Activated naive CD8-positive, alpha-beta T cell treated with anti-CD3 and anti-CD28 coated beads for 36 hours (primary cell): ENCODE measurements around the gene KAZN. TPM values are rescaled to one million over a fixed set of nuclear protein-coding genes. Genes with fewer than 3 reads are reported as not detected.

Source experiments
- DNase-seq: peaks from one replicate; pipeline ENCODE4 v3.0.0; 2021
- H3K27ac Mint-ChIP-seq: one replicate; pipeline ENCODE4 v1.8.0; 2022; ENCODE audit warnings: mild to moderate bottlenecking, moderate library complexity, mixed read lengths
- H3K27me3 Mint-ChIP-seq: one replicate; pipeline ENCODE4 v1.8.0; 2022; ENCODE audit warnings: mild to moderate bottlenecking, mixed read lengths
- H3K36me3 Mint-ChIP-seq: one replicate; pipeline ENCODE4 v1.8.0; 2021; ENCODE audit warnings: mild to moderate bottlenecking, mixed read lengths
- H3K4me1 Mint-ChIP-seq: one replicate; pipeline ENCODE4 v1.8.0; 2021; ENCODE audit warnings: mixed read lengths
- H3K4me3 Mint-ChIP-seq: one replicate; pipeline ENCODE4 v1.8.0; 2022; ENCODE audit warnings: mild to moderate bottlenecking, moderate library complexity, mixed read lengths
- H3K9me3 Mint-ChIP-seq: one replicate; pipeline ENCODE4 v1.8.0; 2022; ENCODE audit warnings: mixed read lengths
- total RNA-seq, 2 experiments: library from RNA; stranded (reverse); gene quantifications; one replicate each; pipeline ENCODE4 v1.2.3, GENCODE V29; 2021

The KAZN gene
- total RNA-seq, 2 experiments from 2014 or later: 0.74 to 1.5 TPM

DNA sequence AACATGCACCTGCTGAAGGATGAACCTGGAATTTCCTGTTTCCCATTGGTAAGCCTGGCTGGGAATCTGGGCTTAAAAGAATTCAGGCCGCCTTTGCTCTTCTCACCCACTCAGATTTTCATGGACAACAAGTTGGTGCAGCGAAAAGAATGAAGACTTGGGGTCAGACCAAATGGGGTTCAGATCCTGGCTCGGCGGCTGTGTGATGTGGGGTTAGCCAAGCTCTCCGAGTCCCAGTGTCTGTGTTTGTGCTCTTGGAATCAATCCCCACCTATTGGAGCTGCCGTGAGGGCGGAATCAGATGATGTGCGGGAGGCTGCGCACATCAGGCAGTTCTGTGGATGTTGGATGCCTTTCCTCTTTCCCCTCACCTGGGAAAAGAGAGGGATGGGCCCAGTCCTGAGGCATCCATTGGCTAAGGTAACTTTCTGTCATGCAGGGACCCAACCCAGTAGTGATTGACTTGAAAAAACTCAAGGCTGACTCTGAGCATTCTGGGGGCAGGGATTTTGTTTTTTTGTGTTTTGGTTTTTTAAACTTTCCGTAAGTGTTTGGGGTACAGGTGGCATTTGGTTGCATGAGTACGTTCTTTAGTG, 228.3 kb downstream of the KAZN start:
- Mint-ChIP-seq H3K9me3 (no peaks in the 10 kb centered on the region), H3K4me3 (no peak overlapping the region), H3K27ac (no peak overlapping the region), H3K36me3 (no peaks in the 10 kb centered on the region), H3K4me1 (no peaks in the 10 kb centered on the region), H3K27me3 (peaks cover 9% of the 10 kb centered on the region)
- DNase-seq: no peak

DNA sequence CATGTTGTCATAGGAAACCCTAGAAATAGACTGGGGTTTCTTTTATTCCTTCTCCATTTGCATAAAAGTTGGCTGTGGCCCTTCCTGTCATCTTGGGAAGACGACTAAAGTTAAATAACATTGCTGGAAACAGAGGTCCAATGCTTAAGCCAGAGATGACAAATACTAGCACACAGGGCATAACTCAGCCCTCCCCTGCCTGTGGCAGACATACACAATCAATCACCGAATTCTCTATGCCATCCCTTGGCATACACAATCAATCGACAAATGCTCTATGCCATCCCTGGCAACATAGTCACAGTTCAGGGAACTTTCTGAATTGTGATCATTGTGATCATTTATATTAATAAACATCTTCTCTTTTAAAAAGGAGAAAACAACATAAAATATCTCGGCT, 229.4 kb downstream of the KAZN start:
- H3K4me3 Mint-ChIP-seq: no peak overlapping the region
- no peaks in the 10 kb centered on the region for H3K36me3 Mint-ChIP-seq
- no peak for DNase-seq
- no peaks in the 10 kb centered on the region for H3K9me3 Mint-ChIP-seq
- no peaks in the 10 kb centered on the region for H3K4me1 Mint-ChIP-seq
- peaks cover 9% of the 10 kb centered on the region for H3K27me3 Mint-ChIP-seq
- H3K27ac Mint-ChIP-seq: no peak overlapping the region

DNA sequence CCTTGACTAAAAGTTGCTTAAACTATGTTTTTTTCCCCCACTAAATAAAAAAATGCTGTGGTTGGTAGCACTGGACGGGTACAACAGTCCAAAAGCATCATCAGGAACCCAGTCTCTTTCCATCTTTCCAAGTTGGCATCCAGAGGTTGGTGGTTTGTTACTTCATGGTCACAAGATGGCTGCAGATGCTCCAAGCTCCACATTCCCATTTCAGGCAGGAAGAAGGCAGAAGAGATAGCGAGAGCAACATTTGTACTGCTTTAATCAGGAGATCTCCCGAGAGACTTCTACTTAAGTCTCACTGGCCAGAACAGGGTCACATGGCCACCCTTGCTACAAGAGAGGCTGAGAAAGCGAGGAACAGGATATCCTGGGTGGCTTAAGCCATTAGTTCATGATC, 230.2 kb downstream of the KAZN start:
- Mint-ChIP-seq H3K36me3 (no peaks in the 10 kb centered on the region), H3K27me3 (peaks cover 9% of the 10 kb centered on the region), H3K27ac (no peak overlapping the region), H3K9me3 (no peaks in the 10 kb centered on the region), H3K4me1 (no peaks in the 10 kb centered on the region), H3K4me3 (no peak overlapping the region)
- no peak for DNase-seq

DNA sequence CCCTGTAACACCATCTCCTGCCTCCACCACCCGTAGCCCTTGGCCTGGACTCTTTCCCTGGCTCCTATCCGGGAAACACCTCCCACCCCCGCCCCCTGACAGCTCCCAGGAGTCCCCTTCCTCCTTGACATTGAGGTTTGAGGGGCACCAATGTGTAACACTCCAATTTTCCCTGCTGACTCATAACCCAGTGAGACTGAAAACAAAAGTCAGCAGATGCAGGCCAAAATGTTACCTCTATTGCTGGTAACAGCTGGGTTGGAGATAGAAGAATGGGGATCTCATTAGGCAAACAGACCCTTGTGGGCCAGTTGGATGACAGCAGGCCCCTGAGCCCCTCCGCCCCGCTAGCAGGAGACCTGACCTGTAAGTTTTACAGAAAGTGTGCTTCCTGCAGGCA, 237.2 kb downstream of the KAZN start:
- Mint-ChIP-seq H3K27ac (no peak overlapping the region), H3K4me3 (no peak overlapping the region), H3K36me3 (no peaks in the 10 kb centered on the region), H3K4me1 (no peaks in the 10 kb centered on the region), H3K9me3 (peaks cover 2% of the 10 kb centered on the region), H3K27me3 (peaks cover 21% of the 10 kb centered on the region)
- no peak for DNase-seq

DNA sequence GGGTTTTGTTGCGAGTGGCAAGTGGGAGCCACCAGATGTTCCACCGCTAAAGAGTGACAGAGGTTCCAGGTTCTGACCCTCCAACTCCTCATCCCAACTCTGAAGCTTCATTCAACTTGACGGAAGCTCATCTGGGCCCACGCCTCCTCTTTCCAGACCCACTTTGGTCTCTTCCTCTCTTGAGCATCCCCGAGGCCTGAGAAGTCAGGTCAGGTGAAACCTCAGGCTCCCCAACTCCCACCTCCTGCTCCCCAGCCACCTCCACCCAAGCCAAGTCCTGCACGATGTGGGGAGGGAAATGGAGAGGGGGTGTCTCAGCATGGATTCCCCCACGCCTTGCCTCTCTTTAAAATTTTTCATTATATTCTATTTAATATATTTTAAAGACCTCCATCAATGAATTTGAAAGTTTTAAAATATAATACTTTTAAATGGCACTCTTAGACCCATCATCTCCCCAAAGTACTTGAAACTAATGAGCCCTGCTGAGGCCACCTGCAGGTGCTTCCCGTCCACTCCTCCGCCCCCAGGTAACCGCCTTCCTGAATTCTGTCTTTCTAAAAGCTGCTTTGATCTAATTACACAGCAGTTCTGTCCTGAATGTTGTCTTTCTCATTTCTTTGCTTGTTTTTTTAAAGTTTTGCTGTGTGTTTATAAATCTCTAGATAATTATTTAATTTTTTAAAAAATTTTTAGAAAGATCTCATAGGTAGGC, 238.1 kb downstream of the KAZN start:
- Mint-ChIP-seq H3K27me3 (peaks cover 18% of the 10 kb centered on the region), H3K27ac (no peak overlapping the region), H3K4me1 (no peaks in the 10 kb centered on the region), H3K9me3 (peaks cover 3% of the 10 kb centered on the region), H3K36me3 (no peaks in the 10 kb centered on the region), H3K4me3 (no peak overlapping the region)
- DNase-seq: no peak

DNA sequence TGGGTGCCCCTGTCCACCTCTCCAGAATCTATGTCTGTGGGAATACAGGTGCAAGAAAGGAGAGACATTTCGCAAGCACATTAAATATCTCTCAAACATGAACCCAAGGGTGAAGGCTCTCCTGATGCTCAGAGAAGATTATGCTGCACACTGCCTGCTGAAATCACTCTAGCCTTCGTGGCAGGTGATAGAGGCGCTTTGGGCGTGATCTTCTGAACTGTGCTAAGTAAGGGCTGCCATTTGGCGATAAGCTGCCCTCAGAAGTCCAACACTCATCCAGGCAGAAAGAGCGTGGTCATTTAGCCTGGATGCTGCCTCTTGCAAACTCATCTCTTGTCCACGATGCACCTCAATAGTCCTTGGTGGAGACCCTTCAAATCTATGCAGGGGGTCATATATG, 241.9 kb downstream of the KAZN start:
- H3K27ac Mint-ChIP-seq: no peak overlapping the region
- no peaks in the 10 kb centered on the region for H3K4me1 Mint-ChIP-seq
- no peak for DNase-seq
- H3K27me3 Mint-ChIP-seq: peaks cover 28% of the 10 kb centered on the region
- H3K4me3 Mint-ChIP-seq: no peak overlapping the region
- peaks cover 14% of the 10 kb centered on the region for H3K9me3 Mint-ChIP-seq
- peaks cover 1% of the 10 kb centered on the region for H3K36me3 Mint-ChIP-seq

DNA sequence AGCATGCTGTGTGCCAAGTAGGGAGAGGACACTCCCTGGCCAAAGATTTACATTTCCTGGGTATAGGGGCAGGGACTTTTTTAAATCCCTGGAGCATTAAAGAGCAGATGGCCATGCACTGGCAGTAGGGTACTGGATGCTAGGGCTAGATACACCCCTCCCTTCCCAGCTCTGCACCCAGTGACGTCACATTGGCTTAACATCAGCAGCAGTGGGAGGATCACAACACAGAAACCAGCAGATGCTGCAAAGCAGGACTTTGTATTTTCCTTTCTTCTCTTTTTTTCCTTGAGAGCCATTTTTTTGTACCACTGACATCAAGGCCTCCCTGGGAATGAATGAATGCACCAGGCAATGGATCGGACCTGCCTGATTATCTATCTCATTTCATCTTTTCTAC, 243.0 kb downstream of the KAZN start:
- Mint-ChIP-seq H3K27ac (no peak overlapping the region), H3K36me3 (peaks cover 1% of the 10 kb centered on the region), H3K27me3 (peaks cover 28% of the 10 kb centered on the region), H3K4me3 (no peak overlapping the region), H3K4me1 (no peaks in the 10 kb centered on the region), H3K9me3 (peaks cover 14% of the 10 kb centered on the region)
- no peak for DNase-seq

DNA sequence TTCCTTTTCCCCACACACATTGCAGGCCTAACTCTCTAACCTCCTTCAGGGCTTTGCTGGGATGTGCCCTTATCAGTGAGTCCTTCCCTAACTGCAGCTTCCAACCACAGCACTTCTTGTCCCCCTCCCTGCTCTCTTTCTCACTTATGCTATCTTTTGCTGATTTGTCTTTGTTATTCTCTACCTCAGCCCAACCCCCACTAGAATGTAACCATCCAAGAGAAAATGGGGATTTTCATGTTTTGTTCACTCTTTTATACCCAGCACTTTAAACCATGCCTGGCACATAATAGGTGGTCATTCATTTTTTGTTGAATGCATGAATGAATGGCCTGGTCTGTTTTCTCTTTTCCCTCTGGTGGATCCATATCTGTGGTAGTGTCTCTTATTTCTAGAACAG, 243.5 kb downstream of the KAZN start:
- H3K9me3 Mint-ChIP-seq: peaks cover 14% of the 10 kb centered on the region
- no peak overlapping the region for H3K4me3 Mint-ChIP-seq
- peaks cover 27% of the 10 kb centered on the region for H3K27me3 Mint-ChIP-seq
- no peak for DNase-seq
- peaks cover 1% of the 10 kb centered on the region for H3K36me3 Mint-ChIP-seq
- no peak overlapping the region for H3K27ac Mint-ChIP-seq
- H3K4me1 Mint-ChIP-seq: no peaks in the 10 kb centered on the region

DNA sequence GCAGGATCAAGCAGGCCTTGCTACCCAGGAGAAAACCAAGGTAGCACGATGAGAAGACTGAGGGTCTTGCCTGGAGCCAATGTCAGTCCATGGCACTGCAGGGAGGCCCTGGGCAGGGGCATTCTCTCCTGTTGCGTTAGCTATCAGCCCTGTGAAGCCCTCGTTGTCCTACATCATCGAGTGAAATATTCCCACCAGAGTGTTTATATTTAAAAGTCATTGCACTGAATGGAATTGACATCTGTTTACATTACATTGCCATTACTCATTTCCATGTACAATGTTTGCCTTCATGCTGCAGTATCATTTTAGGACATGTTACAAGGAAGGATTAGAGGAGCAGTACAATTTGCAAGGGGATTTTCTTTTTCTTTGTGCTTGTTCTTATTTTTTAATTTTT, 243.9 kb downstream of the KAZN start:
- Mint-ChIP-seq H3K27ac (no peak overlapping the region), H3K4me3 (no peak overlapping the region), H3K36me3 (peaks cover 1% of the 10 kb centered on the region), H3K9me3 (peaks cover 14% of the 10 kb centered on the region), H3K4me1 (no peaks in the 10 kb centered on the region), H3K27me3 (peaks cover 24% of the 10 kb centered on the region)
- DNase-seq: no peak

DNA sequence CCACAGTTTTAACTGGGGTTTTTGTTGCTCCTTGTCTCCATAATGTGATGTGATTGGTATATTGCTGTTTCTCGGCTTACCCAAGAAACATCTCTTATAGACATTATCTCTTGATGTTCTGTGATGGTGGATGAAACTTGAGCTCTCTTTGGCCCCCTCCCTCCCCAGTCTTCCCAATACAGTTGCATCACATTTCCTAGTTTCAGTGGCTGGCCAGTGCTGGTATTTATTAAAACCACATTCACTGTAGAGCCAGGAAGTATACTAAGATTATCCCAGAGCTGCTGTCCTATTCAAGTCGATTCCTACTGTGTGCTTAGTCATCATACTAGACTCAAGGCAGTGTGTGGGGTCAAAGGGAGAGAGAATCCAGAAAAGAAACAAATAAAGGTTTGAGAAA, 244.4 kb downstream of the KAZN start:
- Mint-ChIP-seq H3K27me3 (peaks cover 24% of the 10 kb centered on the region), H3K4me3 (no peak overlapping the region), H3K27ac (no peak overlapping the region), H3K9me3 (peaks cover 14% of the 10 kb centered on the region), H3K36me3 (peaks cover 1% of the 10 kb centered on the region), H3K4me1 (no peaks in the 10 kb centered on the region)
- no peak for DNase-seq

DNA sequence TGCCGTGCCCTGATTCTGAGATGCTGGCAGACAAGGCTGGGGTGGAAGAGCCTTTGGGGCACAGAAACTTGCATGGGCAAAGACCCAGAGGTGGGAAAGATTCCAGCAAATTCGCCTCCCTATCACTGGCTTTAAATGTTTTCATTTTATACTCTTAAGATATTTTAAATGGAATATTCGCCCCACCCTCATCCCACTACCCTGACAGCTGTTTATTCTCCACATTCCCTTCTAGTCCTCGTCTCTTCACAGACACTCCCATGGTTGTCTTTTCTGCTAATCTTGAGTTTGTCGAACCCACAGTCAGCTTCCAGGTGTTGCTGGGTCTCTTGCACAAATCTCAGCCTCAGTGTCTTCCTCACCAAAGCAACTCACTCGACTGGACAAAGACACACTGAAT, 245.0 kb downstream of the KAZN start:
- H3K27me3 Mint-ChIP-seq: peaks cover 23% of the 10 kb centered on the region
- DNase-seq: no peak
- H3K4me3 Mint-ChIP-seq: no peak overlapping the region
- no peak overlapping the region for H3K27ac Mint-ChIP-seq
- peaks cover 1% of the 10 kb centered on the region for H3K36me3 Mint-ChIP-seq
- peaks cover 14% of the 10 kb centered on the region for H3K9me3 Mint-ChIP-seq
- H3K4me1 Mint-ChIP-seq: no peaks in the 10 kb centered on the region

DNA sequence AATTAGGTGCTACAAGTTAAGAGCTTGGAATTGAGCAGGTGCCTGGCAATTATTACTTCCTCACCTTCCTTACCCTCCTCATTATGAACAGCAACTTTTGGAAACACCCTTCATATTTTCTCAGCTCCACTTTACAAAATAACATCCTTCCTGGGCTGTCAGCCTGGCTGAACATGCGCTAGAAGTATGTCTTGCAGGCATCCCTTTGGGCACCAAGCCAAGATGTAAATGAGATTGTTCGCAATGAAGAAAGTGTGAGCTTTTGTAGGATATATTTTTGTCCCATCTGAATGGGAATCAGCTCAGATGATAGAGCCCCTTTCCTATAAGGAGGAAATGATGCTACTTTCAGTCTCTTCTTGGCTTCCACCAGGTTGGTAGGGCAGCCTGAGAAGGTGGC, 245.9 kb downstream of the KAZN start:
- peaks cover 20% of the 10 kb centered on the region for H3K27me3 Mint-ChIP-seq
- H3K27ac Mint-ChIP-seq: no peak overlapping the region
- no peak for DNase-seq
- no peak overlapping the region for H3K4me3 Mint-ChIP-seq
- peaks cover 1% of the 10 kb centered on the region for H3K36me3 Mint-ChIP-seq
- H3K4me1 Mint-ChIP-seq: no peaks in the 10 kb centered on the region
- peaks cover 14% of the 10 kb centered on the region for H3K9me3 Mint-ChIP-seq

DNA sequence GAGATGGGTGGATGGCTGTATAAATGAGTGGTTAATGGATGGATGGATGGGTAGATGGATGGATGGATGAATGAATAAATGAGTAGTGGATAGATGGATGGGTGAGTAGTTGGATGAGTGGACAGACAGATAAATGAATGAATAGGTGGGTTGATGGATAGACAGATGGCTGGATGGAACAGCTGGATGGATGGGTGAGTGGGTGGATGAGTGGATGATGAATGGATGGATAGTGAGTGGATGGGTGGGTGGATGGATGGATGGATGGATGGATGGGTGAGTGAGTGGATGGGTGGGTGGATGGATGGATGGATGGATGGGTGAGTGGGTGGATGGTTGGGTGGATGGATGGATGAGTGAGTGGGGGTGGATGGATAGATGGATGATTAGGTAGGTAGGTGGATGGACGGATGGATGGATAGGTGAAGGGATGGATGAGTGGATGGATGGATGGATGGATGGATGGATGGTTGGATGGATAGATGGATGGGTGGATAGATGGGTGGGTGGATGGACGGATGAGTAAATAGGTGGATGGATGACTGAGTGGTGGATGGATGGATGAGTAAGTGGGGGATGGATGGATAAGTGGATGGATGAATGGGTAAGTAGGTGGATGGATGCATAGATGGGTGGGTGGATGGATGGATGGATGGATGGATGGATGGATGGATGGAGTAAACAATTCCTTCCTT, 246.6 kb downstream of the KAZN start:
- Mint-ChIP-seq H3K27ac (no peak overlapping the region), H3K36me3 (peaks cover 1% of the 10 kb centered on the region), H3K27me3 (peaks cover 18% of the 10 kb centered on the region), H3K4me1 (no peaks in the 10 kb centered on the region), H3K4me3 (no peak overlapping the region), H3K9me3 (peaks cover 14% of the 10 kb centered on the region)
- DNase-seq: no peak

DNA sequence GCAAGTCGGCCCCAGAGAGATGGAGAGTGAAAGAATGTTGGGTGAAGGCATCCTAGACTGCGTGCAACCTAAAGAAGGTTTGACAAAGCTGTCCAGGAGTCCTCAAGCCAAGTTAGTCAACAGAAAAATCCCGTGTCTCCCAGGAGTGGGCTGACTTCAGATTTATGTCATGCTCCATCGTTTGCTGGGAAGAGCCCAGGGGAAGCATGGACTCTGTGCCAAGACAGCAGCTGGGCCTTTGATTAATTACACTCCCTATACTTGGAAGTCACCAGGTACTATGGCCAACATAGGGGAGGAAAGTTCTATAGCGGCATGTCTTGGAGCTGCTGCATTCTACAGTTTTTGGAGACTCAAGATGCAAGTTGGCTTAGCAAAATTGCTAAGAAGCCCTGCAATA, 247.4 kb downstream of the KAZN start:
- peaks cover 11% of the 10 kb centered on the region for H3K9me3 Mint-ChIP-seq
- H3K36me3 Mint-ChIP-seq: peaks cover 1% of the 10 kb centered on the region
- no peaks in the 10 kb centered on the region for H3K4me1 Mint-ChIP-seq
- H3K4me3 Mint-ChIP-seq: no peak overlapping the region
- peaks cover 12% of the 10 kb centered on the region for H3K27me3 Mint-ChIP-seq
- no peak for DNase-seq
- H3K27ac Mint-ChIP-seq: no peak overlapping the region

DNA sequence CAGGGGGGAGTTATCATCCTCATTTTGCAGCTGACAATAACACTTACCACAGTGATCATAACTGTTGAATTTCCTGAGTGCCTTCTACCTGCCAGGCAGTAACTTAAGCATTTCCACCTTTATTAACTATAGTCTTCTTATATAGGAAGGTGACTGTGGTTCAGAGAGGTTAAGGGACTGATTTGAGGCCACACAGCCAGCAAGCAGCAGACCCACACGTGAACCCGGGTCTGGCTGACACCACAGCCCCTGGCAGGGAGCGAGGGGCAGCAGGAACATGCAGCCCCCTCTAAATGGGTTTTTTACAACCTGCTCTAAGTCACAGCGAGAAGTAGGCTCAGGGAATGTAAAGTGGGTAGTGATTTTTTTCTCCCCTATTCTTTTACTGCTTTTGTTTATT, 248.2 kb downstream of the KAZN start:
- peaks cover 1% of the 10 kb centered on the region for H3K36me3 Mint-ChIP-seq
- H3K4me1 Mint-ChIP-seq: no peaks in the 10 kb centered on the region
- peaks cover 10% of the 10 kb centered on the region for H3K9me3 Mint-ChIP-seq
- H3K27ac Mint-ChIP-seq: no peak overlapping the region
- no peak for DNase-seq
- no peak overlapping the region for H3K4me3 Mint-ChIP-seq
- H3K27me3 Mint-ChIP-seq: peaks cover 8% of the 10 kb centered on the region

DNA sequence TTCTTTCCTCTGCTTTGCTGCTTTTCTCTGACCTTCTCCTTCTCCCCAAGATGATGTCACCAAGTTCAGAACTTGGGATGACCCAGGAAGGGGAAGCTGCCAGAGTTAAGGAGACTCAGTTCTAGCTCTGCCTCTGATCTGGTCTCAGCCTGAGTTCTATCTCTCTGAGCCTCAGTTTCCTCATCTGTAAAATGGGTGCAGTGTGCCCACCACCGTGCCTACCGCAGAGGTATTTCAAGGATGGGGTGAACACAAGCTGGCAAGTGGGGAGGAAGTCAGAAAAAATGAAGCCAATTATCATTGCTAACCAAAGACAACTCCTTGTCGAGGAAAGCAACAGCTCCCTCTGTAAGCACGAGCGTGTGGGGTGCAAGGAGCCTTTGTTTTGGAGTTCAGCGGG, 249.7 kb downstream of the KAZN start:
- H3K27ac Mint-ChIP-seq: no peak overlapping the region
- H3K9me3 Mint-ChIP-seq: no peaks in the 10 kb centered on the region
- H3K4me1 Mint-ChIP-seq: no peaks in the 10 kb centered on the region
- H3K36me3 Mint-ChIP-seq: no peaks in the 10 kb centered on the region
- peaks cover 7% of the 10 kb centered on the region for H3K27me3 Mint-ChIP-seq
- no peak overlapping the region for H3K4me3 Mint-ChIP-seq
- no peak for DNase-seq
